ENCODE data around the gene TIGD4.

DNA sequence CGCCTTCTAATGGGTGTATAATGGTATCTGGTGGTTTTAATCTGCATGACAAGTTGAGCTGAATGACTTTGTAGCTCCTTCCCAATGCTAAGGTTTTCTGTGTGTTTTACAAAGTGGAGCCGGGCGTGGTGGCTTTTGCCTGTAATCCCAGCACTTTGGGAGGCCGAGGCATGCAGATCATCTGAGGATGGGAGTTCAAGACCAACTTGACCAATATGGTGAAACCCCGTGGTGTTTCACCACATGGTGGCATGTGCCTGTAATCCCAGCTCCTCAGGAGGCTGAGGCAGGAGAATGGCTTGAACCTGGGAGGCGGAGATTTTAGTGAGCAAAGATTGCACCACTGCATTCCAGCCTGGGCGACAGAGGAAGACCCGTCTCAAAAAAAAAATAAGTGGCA lies 29.1 kb upstream of the TIGD4 start:
- TF ChIP-seq, protein P1, sequence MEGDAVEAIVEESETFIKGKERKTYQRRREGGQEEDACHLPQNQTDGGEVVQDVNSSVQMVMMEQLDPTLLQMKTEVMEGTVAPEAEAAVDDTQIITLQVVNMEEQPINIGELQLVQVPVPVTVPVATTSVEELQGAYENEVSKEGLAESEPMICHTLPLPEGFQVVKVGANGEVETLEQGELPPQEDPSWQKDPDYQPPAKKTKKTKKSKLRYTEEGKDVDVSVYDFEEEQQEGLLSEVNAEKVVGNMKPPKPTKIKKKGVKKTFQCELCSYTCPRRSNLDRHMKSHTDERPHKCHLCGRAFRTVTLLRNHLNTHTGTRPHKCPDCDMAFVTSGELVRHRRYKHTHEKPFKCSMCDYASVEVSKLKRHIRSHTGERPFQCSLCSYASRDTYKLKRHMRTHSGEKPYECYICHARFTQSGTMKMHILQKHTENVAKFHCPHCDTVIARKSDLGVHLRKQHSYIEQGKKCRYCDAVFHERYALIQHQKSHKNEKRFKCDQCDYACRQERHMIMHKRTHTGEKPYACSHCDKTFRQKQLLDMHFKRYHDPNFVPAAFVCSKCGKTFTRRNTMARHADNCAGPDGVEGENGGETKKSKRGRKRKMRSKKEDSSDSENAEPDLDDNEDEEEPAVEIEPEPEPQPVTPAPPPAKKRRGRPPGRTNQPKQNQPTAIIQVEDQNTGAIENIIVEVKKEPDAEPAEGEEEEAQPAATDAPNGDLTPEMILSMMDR (IDR thresholded peaks at IDR 0.05), result no peak
- no peak for TF ChIP-seq EZH2 (IDR thresholded peaks at IDR 0.05; ENCODE audit: borderline replicate concordance, insufficient read depth, low read depth, low read length, poor library complexity, severe bottlenecking)

Data from B cell (primary cell).